DMS 273 (cell line): ENCODE measurements around the gene TTLL13.
A peak's percentile ranks its signal among the peaks of the same experiment; 100 is the strongest.

Experiments used
- DNase-seq: peaks from one replicate; lab custom pipeline; 2025; ENCODE audit not compliant: unreplicated experiment; lab: John Stamatoyannopoulos, UW

The TTLL13 gene, protein sequence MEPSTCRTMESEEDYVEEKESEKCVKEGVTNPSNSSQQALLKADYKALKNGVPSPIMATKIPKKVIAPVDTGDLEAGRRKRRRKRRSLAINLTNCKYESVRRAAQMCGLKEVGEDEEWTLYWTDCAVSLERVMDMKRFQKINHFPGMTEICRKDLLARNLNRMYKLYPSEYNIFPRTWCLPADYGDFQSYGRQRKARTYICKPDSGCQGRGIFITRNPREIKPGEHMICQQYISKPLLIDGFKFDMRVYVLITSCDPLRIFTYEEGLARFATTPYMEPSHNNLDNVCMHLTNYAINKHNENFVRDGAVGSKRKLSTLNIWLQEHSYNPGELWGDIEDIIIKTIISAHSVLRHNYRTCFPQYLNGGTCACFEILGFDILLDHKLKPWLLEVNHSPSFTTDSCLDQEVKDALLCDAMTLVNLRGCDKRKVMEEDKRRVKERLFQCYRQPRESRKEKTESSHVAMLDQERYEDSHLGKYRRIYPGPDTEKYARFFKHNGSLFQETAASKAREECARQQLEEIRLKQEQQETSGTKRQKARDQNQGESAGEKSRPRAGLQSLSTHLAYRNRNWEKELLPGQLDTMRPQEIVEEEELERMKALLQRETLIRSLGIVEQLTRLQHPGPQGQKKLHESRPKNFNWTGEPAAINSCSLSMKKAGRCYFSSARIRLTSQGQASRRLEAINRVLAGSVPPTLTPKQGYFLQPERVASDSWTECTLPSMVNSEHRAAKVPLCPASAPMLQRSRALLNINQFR

DNA sequence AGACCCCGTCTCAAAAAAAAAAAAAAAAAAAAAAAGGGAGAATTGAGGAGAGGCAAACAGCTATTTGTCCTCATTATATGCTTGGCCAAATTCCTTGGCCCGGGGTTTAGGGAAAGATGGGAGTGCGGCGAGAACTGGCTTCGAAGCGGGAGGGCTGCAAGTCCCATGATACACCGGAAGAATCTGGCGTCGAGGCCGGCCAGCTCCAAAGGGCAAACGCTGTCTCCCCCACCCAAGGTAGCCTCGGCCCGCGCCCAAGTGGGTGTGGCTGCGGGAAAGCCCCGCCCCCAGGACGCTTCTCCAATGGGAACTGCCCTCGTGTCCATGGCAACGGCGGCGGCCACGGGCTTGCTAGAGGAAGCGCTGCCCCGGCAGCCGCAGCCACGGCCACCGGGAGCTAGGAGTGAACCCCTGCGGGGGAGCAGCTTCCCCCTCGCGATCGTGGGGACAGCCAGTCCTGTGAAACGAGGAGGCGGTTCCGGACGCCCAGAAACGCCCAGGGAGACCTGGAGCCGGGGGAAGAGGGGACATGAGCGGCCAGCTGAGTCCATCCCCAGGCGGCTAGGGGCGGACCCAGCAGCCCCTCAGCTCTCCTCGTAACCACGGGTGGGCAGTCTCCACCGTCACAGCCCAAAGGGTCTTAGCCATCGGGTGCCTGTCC lies at the start of gene TTLL13:
TSS of gene TTLL13 (plus strand) at position 354 of the 661 bp plus-strand sequence. CDS start 1,075 bp downstream, outside the sequence.
- DNase-seq, result peak; percentile 93

DNA sequence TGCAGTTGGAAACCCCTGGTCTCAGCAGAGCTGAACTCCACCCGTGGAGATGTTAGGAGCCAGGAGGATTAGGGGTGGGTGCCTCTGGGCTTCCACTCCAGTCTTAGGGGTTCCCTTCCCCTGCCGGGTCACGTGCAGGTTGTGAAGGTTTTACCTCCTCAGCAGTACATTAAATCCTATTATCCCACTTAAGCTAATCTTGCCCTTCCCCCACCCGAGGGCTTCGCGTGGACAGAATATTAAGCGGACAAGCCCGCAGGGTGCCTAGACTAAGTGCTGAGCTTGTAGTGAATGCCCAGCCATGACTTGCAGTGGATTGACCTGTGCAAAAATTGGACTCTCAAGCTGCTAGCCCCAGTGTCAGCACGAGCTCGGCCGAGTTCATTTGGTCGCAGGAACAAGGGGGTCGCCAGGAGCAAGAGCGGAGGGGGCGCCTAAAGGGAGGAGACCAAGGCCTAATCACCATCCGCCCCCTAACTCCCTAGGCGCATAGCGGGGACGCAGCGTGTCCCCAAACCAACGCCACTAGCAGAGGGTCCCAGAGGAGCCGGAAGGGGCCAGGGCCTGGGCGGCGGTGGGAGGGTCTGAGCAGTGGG lies 48.7 kb upstream of the TTLL13 start:
- DNase-seq, result no peak

DNA sequence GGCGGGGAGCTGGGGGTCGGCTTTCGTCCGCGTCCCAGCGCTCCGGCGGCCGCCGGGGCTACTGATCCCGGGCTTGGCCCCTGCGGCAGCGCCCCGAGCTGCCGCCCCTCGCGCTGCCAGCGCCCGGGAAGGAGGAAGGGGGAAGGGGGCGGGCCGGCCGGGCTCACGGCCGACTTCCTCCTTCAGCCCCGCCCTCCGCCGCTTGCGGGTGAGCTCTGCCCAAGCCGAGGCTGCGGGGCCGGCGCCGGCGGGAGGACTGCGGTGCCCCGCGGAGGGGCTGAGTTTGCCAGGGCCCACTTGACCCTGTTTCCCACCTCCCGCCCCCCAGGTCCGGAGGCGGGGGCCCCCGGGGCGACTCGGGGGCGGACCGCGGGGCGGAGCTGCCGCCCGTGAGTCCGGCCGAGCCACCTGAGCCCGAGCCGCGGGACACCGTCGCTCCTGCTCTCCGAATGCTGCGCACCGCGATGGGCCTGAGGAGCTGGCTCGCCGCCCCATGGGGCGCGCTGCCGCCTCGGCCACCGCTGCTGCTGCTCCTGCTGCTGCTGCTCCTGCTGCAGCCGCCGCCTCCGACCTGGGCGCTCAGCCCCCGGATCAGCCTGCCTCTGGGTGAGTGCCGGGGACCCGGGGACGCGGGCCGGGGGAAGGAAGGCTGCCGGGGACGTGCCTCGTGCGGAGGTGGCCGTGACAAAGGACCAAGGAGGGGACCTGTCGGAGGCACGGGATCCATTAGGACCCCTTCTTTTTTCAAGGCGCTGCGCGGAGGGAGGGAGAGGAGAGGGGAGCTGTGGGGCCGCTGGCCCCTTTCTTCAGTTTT lies 48.0 kb upstream of the TTLL13 start, which contains the start of gene SEMA4B:
TSS of gene SEMA4B (plus strand) at position 201 of the 814 bp plus-strand sequence. CDS start at position 450, 249 bp downstream.
- DNase-seq, result peak; percentile 78

DNA sequence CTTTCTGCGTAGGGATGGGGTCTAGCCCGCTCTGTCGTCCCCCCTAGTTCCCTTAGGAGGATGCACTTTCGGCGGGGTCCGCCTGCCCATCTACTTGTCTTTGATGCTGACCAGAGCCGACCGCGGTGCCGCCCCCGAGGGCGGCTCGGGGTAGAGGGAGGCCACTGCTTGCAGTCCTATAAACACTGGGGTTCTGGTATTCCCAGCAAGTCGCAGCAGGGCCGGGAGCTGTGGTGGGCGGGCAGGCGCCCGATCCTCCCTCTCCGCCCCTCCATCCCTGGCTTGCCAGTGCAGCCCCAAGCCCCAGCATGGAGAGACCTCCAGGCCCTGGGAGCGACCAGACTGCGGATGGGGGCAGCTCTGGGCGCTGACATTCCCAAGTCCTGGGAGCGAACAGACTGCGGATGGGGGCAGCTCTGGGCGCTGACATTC lies 47.4 kb upstream of the TTLL13 start:
- no peak for DNase-seq

DNA sequence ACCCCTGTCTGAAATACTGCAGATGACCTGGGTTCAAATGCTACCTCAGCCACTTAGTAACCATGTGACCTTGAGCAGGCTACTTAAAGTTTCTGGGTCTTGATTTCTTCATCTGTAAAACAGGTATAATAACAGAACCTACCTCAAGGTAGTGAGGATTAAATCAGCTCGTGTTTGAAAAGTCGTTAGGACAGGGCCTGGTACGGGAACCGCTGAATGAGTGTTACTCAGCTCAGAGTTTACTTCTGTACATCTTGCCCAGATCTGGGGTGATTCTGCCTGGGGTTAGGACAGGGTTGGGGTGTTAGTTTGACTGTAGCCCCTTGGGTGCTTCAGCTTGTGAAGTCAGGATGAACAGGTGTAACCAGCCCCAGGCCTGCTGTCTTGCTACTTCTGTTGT lies 46.4 kb upstream of the TTLL13 start:
- no peak for DNase-seq

DNA sequence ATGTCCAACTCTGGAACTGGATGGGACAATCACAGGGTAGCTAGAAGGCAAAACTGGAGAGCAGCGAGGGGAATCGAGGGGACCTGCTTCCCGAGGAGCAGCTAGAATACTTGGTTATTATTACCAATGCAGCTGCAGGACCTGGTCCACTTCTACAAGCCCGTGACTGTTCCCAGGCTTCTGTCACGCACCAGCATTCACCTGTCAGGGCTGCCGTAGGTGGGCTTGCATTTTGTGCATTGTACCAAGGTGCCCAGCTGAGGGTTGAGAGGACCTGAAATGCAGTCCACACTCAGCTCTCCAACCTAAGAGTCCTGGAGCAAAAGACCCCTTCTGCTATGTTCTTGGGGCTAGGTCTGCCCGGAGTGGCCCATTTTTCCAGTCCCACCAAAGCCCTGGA lies 45.9 kb upstream of the TTLL13 start:
- DNase-seq, result no peak

DNA sequence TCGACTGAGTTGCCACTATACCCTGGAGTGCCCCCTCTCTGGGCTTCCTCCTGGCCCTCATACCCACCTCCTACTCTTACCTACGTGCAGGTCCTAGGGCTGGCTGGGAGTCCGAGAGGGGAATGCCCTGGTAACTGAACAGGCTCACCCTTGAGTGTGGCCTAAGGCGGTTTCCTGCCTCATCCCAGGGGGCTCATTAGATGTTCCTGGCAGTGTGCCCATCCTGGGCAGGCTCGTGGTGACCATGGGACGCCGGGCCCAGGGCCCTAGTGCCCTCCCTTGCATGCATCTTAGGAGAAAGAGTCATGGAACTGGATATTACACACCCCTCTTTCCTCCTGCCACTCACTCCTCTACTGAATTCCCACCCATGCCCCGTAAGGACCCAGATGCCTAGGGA lies 45.4 kb upstream of the TTLL13 start:
- no peak for DNase-seq

DNA sequence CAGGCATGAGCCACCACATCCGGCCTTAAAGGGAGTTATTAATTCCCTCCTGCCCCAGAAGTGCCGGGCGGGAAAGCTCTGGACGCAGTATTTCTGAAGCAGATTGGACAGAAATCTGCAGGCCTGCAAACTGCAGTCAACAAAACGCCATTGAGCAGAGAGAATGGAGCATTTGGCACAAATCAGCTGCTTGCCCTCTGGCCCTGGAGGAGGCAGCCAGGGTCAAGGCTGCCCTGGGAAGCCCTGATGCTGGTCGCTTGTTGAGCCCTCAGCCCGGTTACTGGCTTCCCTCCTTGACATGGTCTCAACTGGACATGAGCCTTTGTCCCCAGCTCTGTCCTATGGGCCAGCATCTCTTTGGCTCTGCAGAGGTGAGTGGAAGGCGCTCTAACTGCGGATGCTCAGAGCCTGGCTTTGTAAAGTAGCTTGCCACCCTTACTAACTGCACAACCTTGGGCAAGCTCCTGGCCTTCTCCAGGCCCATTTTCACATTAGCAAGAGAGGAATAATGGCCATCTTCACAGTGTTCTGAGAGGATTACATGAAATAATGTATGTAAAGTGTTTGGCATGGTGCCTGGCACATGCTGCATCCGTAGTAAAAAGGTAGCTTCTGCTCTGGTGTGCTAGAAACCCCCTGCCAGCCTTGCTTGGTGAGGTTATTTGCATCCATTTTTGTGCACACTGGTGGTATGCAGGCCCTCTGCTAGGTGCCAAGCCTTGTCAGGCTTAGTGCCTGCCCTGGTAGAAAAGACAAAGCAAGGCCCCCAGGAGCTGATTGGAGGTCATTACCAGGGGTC lies 44.1 kb upstream of the TTLL13 start:
- peak; percentile 13 for DNase-seq

DNA sequence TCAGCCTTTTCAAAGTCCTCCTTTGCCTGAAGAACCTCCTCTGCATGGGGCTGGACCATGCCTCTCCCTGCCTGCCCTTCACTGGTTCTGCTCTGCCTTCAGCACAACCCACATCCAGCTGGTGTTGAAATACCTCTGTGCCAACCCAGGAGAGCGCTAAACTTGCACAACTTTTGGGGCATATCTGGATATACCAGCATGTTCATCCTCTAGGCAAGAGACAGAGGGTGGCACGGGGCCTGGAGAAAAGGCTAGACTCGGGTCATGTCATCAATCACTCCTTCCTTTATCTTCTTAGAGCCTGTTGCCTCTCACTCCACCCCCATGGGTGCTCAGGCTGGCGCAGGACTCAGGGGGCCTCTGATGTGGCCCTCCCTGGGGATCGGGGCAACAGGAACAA lies 43.5 kb upstream of the TTLL13 start:
- no peak for DNase-seq

DNA sequence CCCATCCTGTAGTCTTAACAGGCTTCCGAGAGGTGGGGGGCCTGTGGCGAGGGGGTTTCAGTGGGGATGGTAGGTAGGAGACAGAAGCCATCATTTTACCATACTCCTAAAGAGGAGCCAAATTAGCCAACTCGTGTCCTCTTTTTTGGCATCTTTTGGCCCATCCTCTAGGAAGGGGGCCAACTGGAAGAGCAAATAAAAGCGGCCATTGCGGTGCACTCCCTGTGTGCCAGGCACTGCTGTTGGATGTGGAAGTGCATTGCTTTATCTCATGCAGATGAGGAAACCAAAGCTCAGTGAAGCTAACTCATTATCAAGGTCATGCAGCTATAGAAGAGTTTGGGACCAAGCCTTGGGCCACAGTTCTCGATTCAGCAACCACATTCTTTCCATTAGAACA lies 42.1 kb upstream of the TTLL13 start:
- DNase-seq, result no peak

DNA sequence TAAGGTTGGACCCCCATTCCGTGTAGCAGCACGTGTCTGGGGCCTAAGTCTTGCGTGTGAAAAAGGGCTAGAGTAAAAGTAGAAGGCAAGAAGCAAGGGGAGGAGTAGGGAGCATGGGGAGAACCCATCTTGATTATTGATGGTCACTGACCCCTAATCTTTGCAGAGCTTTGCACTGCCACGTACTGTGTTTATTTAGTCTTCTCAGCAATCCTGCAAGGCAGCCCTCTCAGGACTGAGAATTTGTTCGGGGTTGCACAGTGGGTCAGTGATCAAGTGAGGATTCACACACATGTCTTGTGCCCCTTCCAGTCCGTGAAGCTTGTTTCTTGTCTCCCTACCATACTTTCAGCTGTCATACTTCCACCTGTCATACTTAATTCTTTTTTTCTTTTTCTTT lies 41.0 kb upstream of the TTLL13 start:
- no peak for DNase-seq

DNA sequence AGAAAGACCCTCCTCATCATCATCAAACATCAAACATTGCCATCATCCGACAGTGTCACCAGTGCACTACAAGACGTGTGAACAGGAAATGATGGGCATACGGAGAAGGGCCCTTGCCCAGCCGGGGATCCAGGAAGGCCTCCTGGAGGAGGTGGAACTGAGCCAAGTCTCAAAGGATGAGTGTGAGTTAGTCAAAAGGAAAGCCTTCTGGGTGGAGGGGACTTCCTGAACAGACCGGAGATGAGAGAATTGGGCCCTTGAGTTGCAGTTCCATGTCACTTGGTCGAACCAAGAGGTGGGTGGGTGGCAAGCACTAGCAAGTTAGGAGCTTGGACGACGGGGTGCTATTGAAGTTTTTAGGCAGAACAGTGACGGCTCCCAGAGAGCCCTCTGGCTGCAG lies 39.8 kb upstream of the TTLL13 start:
- no peak for DNase-seq

DNA sequence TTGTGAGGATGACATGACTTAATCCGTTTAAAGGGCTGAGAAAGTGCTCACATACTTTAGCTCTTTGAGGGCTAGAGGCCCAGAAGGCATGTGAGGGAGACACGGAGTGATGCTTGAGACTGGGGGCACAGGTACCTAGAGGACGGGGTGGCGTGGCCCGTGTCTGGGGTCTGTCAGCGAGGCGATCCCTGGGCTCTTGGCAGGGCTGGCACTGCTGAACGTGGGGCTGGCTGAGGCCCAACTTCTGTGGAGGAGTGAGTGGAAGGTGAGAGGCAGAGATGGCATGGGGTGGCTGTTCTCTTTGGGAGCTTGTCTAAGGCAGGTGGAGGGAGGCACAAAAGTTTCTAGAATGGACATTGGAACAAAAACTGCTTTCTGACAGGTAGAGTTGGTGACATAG lies 38.8 kb upstream of the TTLL13 start:
- DNase-seq, result no peak

DNA sequence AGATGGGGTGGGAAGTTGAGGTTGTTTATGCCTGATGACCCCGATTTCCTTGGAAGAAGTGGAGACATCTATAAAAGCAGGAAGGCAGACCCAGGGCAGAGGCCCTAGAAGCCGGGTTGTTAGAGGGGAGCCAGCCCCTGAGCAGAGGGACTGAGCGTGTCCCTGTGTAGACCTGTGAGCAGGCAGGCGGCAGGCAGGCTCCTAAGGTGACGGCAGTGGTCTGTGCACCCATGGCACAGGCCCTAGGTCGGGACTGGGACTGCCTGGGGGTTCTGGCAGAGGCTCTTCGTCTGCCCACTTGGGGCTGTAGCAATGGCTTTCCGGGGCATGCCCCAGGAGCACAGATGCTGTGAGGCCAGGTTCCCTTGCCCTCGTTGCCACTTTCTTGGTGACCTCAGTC lies 38.3 kb upstream of the TTLL13 start:
- no peak for DNase-seq

DNA sequence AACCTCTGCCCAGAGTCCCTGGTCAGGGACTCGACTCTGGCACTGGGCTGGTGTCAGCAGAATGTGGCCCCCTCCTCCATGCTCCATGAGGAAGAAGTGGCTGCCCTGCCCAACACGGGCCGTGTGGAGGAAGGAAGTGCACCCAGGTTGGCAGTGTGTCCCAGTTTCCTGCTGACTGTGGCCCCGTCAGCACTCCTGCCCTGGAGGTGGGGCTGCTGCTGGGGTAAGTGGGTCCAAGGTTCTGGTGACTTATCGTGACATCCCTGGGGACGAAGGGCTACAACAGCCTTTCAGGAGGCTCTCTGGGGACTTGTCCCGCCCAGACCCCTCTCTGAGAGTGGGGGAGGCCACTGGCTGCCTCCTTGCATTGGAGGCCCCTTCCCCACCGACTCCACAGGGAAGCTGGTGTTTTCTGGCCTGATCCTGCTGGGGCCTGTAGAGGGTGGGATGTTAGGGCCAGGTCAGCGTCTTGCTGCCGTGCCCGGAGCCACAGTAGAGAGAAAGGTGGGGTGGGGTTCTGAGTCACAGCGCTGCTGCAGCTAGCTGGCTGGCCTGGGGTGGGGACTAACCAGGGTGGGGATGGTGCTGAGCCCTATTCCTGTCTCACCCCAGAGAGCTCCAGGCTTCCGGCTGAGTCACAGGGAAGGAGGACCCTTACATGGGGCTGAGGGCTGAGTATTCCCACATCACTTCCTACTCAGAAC lies 37.8 kb upstream of the TTLL13 start:
- DNase-seq, result no peak

DNA sequence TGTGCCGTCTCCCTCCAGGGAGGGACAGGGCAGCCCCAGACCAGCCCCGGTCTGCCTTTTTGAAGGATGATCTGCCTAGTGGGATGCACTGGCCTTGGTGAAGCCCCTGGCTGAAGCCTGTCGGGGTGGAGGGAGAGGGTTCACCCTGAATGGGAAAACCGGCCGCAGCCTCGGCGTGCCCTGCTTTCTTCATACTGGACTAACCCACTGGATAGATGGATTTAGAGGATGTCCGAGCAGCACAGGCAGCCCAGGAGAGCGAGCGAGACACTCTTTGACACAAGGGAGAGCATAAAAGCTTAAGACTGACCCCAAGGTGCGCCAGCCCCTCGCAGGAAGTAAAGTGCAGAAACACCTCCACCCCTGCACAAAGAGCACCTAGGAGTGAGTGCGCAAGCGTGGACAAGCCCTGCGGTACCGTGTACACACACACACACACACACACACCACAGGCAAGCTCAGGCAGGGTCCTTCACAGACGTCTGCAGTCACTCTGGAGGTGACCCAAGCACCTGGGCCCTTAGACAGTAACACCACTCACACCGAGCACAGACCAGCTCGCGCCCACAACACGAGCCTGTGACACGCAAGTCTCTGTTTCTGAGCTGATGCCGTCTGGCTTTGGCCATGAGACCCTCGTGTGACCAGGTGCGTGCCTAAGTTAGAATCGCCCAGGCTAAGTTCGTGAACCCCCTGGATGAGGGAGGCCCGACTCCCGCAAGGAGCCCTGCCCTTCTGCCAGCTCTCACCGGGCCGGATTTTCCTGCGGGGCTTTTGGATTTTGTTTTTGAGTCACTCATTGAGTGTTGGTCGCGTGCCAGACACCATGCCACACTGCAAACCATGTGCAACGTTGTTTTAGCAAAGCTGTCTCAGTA lies 36.9 kb upstream of the TTLL13 start:
- peak; percentile 14 for DNase-seq

DNA sequence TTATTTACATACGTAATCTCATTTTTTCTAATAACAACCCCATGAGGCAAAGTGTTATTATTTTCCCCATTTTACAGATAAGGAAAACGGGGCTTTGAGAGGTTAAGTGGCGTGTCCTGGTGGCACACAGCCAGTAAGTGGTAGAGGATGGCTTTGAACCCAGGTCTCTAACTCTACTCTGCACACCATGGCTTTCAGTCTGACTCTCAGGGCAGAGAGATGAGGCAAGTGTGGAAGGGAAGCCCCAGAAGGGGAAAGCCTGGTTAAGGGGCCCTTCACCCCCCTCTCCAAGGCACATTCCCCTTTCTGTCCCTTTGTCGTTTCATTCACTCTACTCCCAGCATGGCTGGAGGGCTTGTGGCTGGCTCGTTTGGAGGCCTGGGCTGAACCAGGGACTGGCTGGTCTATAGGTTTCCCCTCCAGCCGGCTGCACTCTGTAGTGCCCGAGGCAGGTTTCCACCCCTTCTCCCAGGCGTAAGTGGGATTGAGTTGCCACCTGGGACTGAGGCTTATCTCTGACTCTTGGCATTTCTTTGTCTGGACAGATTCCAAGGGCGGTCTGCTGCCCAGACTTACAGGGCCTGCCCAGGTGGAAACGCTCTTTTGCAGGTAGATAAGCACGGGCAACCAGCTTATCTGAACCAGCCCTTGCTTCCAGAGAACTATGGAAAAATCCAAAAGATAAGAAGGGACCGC lies 36.1 kb upstream of the TTLL13 start:
- peak; percentile 18 for DNase-seq
